ENCODE results near the gene NFKBIB.

- TF ChIP-seq CTCF (IDR thresholded peaks at IDR 0.05; ENCODE audit: poor library complexity): no peak
- no peak for TF ChIP-seq EZH2 (IDR thresholded peaks at IDR 0.05; ENCODE audit: borderline replicate concordance)
Measured at GRCh38 chr19:38919837-38920601, 20.2 kb downstream of the NFKBIB start.

Data from hepatocyte (in vitro differentiated cells).